Adipocyte (in vitro differentiated cells): ENCODE data around the gene STRAP.
"Not testable (repeated sequence)": the region's sequence is repeated elsewhere in the genome, so short reads cannot be mapped to it uniquely, and the experiment has no call there.

ENCODE experiments used
- DNase-seq: peaks from one replicate; pipeline ENCODE4 v3.0.0-alpha.2; 2015; ENCODE audit warnings: low read depth
- H3K27me3 ChIP-seq: replicated peaks from 2 replicates; pipeline ENCODE4 v1.7.0; 2013; ENCODE audit warnings: mild to moderate bottlenecking, low read length, moderate library complexity; ENCODE audit not compliant: control insufficient read depth, insufficient read depth
- H3K36me3 ChIP-seq: 2 replicates; pipeline ENCODE4 v1.7.0; 2013; ENCODE audit warnings: low read length, mild to moderate bottlenecking, moderate library complexity; ENCODE audit not compliant: control insufficient read depth, insufficient read depth, severe bottlenecking
- H3K4me1 ChIP-seq: 2 replicates; pipeline ENCODE4 v1.7.0; 2013; ENCODE audit warnings: mild to moderate bottlenecking, low read length, moderate library complexity; ENCODE audit not compliant: control insufficient read depth, insufficient read depth
- H3K4me3 ChIP-seq: 2 replicates; pipeline ENCODE4 v1.7.0; 2013; ENCODE audit warnings: mild to moderate bottlenecking, low read length, moderate library complexity
- H3K9ac ChIP-seq: 2 replicates; pipeline ENCODE4 v1.7.0; 2013; ENCODE audit warnings: mild to moderate bottlenecking, low read length, moderate library complexity
- H3K9me3 ChIP-seq: 2 replicates; pipeline ENCODE4 v1.7.0; 2013; ENCODE audit warnings: mild to moderate bottlenecking, low read length, moderate library complexity; ENCODE audit not compliant: control insufficient read depth

Gene STRAP

GRCh38 chr12:15931590-15932053 lies 49.4 kb downstream of the STRAP start:
- no peak overlapping the region for H3K4me3 ChIP-seq
- DNase-seq: no peak
- no peaks in the 10 kb centered on the region for H3K27me3 ChIP-seq
- no peaks in the 10 kb centered on the region for H3K9me3 ChIP-seq
- H3K4me1 ChIP-seq: peaks cover 17% of the 10 kb centered on the region
- H3K9ac ChIP-seq: no peak overlapping the region
- H3K36me3 ChIP-seq: no peaks in the 10 kb centered on the region

GRCh38 chr12:15932327-15932726 lies 50.1 kb downstream of the STRAP start:
- DNase-seq: no peak
- no peak overlapping the region for H3K9ac ChIP-seq
- no peaks in the 10 kb centered on the region for H3K36me3 ChIP-seq
- no peaks in the 10 kb centered on the region for H3K9me3 ChIP-seq
- H3K4me3 ChIP-seq: no peak overlapping the region
- no peaks in the 10 kb centered on the region for H3K27me3 ChIP-seq
- H3K4me1 ChIP-seq: peaks cover 17% of the 10 kb centered on the region

GRCh38 chr12:15932971-15933370 lies 50.8 kb downstream of the STRAP start:
- Histone ChIP-seq H3K27me3 (no peaks in the 10 kb centered on the region), H3K4me1 (peaks cover 16% of the 10 kb centered on the region), H3K9ac (no peak overlapping the region), H3K36me3 (no peaks in the 10 kb centered on the region), H3K9me3 (no peaks in the 10 kb centered on the region), H3K4me3 (no peak overlapping the region)
- DNase-seq: no peak

DNA sequence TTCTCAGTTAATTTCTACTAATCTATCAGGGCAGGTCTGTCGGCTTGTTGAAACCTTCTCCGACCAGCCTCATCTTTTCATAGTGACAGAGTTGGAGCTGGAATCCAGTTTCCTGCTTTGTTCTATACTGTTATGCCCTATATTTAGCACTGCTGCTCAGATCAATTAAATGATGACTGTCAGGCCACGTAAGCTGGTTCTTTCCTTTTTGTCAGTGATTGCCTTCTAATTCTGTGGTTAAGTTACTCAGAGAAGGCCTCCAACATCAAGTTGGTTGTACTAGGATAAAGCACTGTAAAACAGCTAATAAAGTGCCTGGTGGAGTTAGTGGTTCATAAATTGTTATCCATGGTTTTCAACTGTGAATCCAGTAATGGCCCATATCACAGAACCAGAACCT lies 51.6 kb downstream of the STRAP start:
- Histone ChIP-seq H3K27me3 (no peaks in the 10 kb centered on the region), H3K9me3 (peaks cover under 1% of the 10 kb centered on the region), H3K4me3 (no peak overlapping the region), H3K36me3 (no peaks in the 10 kb centered on the region), H3K9ac (no peak overlapping the region), H3K4me1 (peaks cover 9% of the 10 kb centered on the region)
- DNase-seq: no peak

DNA sequence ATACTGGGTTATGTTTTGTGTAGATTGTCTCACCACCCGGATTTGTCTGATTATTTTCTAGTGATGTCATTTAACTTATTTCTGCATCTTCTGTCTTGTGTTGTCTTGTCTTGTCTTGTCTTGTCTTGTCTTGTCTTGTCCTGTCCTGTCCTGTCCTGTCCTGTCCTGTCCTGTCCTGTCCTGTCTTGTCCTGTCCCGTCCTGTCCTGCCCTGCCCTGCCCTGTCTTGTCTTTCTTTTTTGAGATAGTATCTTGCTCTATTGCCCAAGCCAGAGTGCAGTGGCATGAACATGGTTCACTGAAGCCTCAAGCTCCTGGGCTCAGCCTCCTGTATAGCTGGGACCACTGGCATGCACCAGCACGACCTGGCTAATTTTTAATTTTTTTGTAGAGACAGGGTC lies 54.6 kb downstream of the STRAP start:
- DNase-seq: no peak

GRCh38 chr12:15937902-15938301 lies 55.7 kb downstream of the STRAP start:
- no peaks in the 10 kb centered on the region for H3K27me3 ChIP-seq
- H3K4me1 ChIP-seq: no peaks in the 10 kb centered on the region
- no peaks in the 10 kb centered on the region for H3K36me3 ChIP-seq
- H3K9me3 ChIP-seq: peaks cover 6% of the 10 kb centered on the region
- H3K9ac ChIP-seq: no peak overlapping the region
- no peak overlapping the region for H3K4me3 ChIP-seq
- DNase-seq: no peak

More for the DNA sequence above, 54.6 kb downstream of the STRAP start:
- Histone ChIP-seq H3K27me3 (no peaks in the 10 kb centered on the region), H3K9me3 (peaks cover 6% of the 10 kb centered on the region), H3K4me1 (peaks cover 3% of the 10 kb centered on the region), H3K36me3 (no peaks in the 10 kb centered on the region), H3K4me3 (no peak overlapping the region), H3K9ac (no peak overlapping the region)

DNA sequence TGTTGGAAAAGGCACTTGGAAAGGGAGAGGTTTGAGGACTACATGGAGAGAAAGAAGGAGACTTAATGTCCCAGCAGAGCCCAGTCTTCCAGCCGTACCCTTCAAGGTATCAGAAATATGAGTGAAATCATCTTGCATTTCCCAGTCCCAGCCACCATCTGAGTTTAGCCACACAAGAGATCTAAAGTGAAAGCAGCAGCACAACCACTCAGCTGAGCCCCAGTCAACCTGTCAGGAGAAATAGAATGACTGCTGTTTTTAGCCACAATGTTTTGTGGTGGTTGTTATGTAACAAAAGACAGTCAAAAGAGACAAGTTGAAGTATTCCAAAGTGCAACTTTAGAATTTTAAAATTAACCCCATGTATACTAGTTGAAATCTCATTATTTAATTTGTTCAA lies 56.9 kb downstream of the STRAP start:
- H3K36me3 ChIP-seq: no peaks in the 10 kb centered on the region
- no peak overlapping the region for H3K4me3 ChIP-seq
- DNase-seq: no peak
- H3K9me3 ChIP-seq: peaks cover 6% of the 10 kb centered on the region
- H3K9ac ChIP-seq: no peak overlapping the region
- H3K27me3 ChIP-seq: no peaks in the 10 kb centered on the region
- H3K4me1 ChIP-seq: no peaks in the 10 kb centered on the region

DNA sequence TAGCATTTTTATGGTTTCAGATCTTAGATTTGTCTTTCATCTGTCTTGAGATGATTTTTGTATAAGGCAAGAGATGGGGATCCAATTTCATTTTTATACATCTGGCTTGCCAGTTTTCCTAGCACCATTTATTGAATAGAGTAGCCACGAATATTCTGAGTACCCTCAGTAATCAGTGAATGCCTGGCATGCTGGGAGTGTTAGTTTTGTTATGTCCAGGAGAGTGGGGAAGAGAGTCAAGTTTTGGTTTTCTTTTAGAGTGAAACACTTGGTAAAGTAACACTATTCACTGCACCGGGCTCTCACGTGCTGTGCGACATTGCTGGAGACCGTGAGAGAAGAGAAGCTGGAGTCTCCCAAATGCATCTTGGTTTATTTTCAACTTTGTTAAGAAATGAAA lies 60.3 kb downstream of the STRAP start:
- no peak for DNase-seq
- H3K27me3 ChIP-seq: no peaks in the 10 kb centered on the region
- no peak overlapping the region for H3K4me3 ChIP-seq
- peaks cover 6% of the 10 kb centered on the region for H3K9me3 ChIP-seq
- H3K9ac ChIP-seq: no peak overlapping the region
- no peaks in the 10 kb centered on the region for H3K36me3 ChIP-seq
- no peaks in the 10 kb centered on the region for H3K4me1 ChIP-seq

DNA sequence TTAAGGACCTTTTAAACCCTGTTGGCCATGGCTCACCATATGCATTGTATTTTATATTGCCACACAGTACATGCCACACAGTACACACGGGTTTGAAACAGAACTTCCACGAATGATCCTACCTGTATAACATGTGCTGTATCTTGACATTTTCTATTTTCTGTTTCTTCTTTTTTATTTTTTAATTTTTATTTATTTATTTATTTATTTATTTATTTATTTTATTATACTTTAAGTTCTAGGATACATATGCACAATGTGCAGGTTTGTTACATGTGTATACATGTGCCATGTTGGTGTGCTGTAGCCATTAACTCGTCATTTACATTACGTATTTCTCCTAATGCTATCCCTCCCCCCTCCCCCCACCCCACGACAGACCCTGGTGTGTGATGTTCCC lies 61.3 kb downstream of the STRAP start:
- H3K4me3 ChIP-seq, H3K27me3 ChIP-seq, H3K4me1 ChIP-seq, DNase-seq, H3K9me3 ChIP-seq, H3K9ac ChIP-seq, H3K36me3 ChIP-seq: not testable (repeated sequence)

GRCh38 chr12:15948461-15948860 lies 66.3 kb downstream of the STRAP start:
- DNase-seq, H3K9ac ChIP-seq, H3K9me3 ChIP-seq, H3K4me3 ChIP-seq, H3K27me3 ChIP-seq, H3K36me3 ChIP-seq, H3K4me1 ChIP-seq: not testable (repeated sequence)
